ENCODE results near the gene SRPK1.

Gene SRPK1

GRCh38 chr6:35876902-35877301, 44.0 kb downstream of the SRPK1 start:
- Histone ChIP-seq H3F3A (ENCODE audit: control insufficient read depth, insufficient read depth) (0 out of 2 replicates have a peak, but pooled peaks cover 2% of the 10 kb centered on the region), H3K4me2 (ENCODE audit: low read length) (no peak overlapping the region), H3K36me3 (ENCODE audit: control insufficient read depth, low read length) (peaks cover 72% of the 10 kb centered on the region), H3K27me3 (ENCODE audit: control insufficient read depth, low read length) (no peaks in the 10 kb centered on the region), H3K9me3 (ENCODE audit: control insufficient read depth, insufficient read depth, low read length) (no peaks in the 10 kb centered on the region), H3K79me2 (ENCODE audit: control insufficient read depth, low read length) (no peaks in the 10 kb centered on the region), H3K4me3 (ENCODE audit: low read length) (no peak overlapping the region), H3K9me2 (replicated peaks; ENCODE audit: control insufficient read depth, low read length) (no peaks in the 10 kb centered on the region), H4K20me1 (ENCODE audit: control insufficient read depth, insufficient read depth, low read depth, low read length) (no peaks in the 10 kb centered on the region), H3K27ac (ENCODE audit: low read depth, low read length) (no peak overlapping the region), H3K4me1 (ENCODE audit: control insufficient read depth, low read length) (no peaks in the 10 kb centered on the region)
- TF ChIP-seq CTCF (IDR thresholded peaks at IDR 0.05; ENCODE audit: low read depth, low read length, poor library complexity, severe bottlenecking) (no peak), EZH2phosphoT487 (IDR thresholded peaks at IDR 0.05; ENCODE audit: borderline replicate concordance, low read length) (no peak)

GRCh38 chr6:35874730-35875129, 46.2 kb downstream of the SRPK1 start:
- Histone ChIP-seq H3K9me3 (ENCODE audit: control insufficient read depth, insufficient read depth, low read length) (no peaks in the 10 kb centered on the region), H3K4me2 (ENCODE audit: low read length) (no peak overlapping the region), H3K4me3 (ENCODE audit: low read length) (no peak overlapping the region), H4K20me1 (ENCODE audit: control insufficient read depth, insufficient read depth, low read depth, low read length) (no peaks in the 10 kb centered on the region), H3K27ac (ENCODE audit: low read depth, low read length) (no peak overlapping the region), H3K27me3 (ENCODE audit: control insufficient read depth, low read length) (no peaks in the 10 kb centered on the region), H3F3A (ENCODE audit: control insufficient read depth, insufficient read depth) (peaks cover 7% of the 10 kb centered on the region; the same call in 1 of the 2 replicates), H3K4me1 (ENCODE audit: control insufficient read depth, low read length) (no peaks in the 10 kb centered on the region), H3K36me3 (ENCODE audit: control insufficient read depth, low read length) (peaks cover 83% of the 10 kb centered on the region), H3K9me2 (replicated peaks; ENCODE audit: control insufficient read depth, low read length) (no peaks in the 10 kb centered on the region), H3K79me2 (ENCODE audit: control insufficient read depth, low read length) (no peaks in the 10 kb centered on the region)
- no peak for TF ChIP-seq CTCF (IDR thresholded peaks at IDR 0.05; ENCODE audit: low read depth, low read length, poor library complexity, severe bottlenecking)
- TF ChIP-seq EZH2phosphoT487 (IDR thresholded peaks at IDR 0.05; ENCODE audit: borderline replicate concordance, low read length), result no peak

GRCh38 chr6:35859367-35859766, 61.5 kb downstream of the SRPK1 start:
- no peaks in the 10 kb centered on the region for H3K9me3 ChIP-seq (ENCODE audit: control insufficient read depth, insufficient read depth, low read length)
- H3K4me3 ChIP-seq (ENCODE audit: low read length), result no peak overlapping the region
- H3K79me2 ChIP-seq (ENCODE audit: control insufficient read depth, low read length), result peaks cover 11% of the 10 kb centered on the region
- 0 out of 2 replicates have a peak, but pooled peaks cover 3% of the 10 kb centered on the region for H4K20me1 ChIP-seq (ENCODE audit: control insufficient read depth, insufficient read depth, low read depth, low read length)
- no peak for TF ChIP-seq EZH2phosphoT487 (IDR thresholded peaks at IDR 0.05; ENCODE audit: borderline replicate concordance, low read length)
- TF ChIP-seq CTCF (IDR thresholded peaks at IDR 0.05; ENCODE audit: low read depth, low read length, poor library complexity, severe bottlenecking), result no peak
- no peaks in the 10 kb centered on the region for H3K27me3 ChIP-seq (ENCODE audit: control insufficient read depth, low read length)
- no peaks in the 10 kb centered on the region for H3F3A ChIP-seq (ENCODE audit: control insufficient read depth, insufficient read depth)
- H3K9me2 ChIP-seq (replicated peaks; ENCODE audit: control insufficient read depth, low read length), result no peaks in the 10 kb centered on the region
- H3K36me3 ChIP-seq (ENCODE audit: control insufficient read depth, low read length), result peaks cover 94% of the 10 kb centered on the region
- no peak overlapping the region for H3K27ac ChIP-seq (ENCODE audit: low read depth, low read length)
- H3K4me2 ChIP-seq (ENCODE audit: low read length), result no peak overlapping the region
- no peaks in the 10 kb centered on the region for H3K4me1 ChIP-seq (ENCODE audit: control insufficient read depth, low read length)

Measured in DOHH2 (cell line).